ENCODE results near the gene IRX2. TPM values are rescaled to one million over a fixed set of nuclear protein-coding genes. Genes with fewer than 3 reads are reported as not detected.

The IRX2 gene
- total RNA-seq, 1 experiment from 2014 or later: 0.10 TPM

GRCh38 chr5:2725980-2726765 is 25.3 kb downstream of the IRX2 start:
- intact Hi-C loops (cut with micrococcal nuclease; ENCODE audit: unreplicated experiment): no loop called here
- peaks cover 12% of the 10 kb centered on the region for H3K27me3 ChIP-seq (ENCODE audit: control insufficient read depth, insufficient read depth, low read length)
- CTCF ChIA-PET: no interaction called here
- H3K36me3 ChIP-seq (ENCODE audit: control insufficient read depth, insufficient read depth, low read length): no peaks in the 10 kb centered on the region
- H3K4me1 ChIP-seq (ENCODE audit: control insufficient read depth, insufficient read depth, low read length): no peaks in the 10 kb centered on the region
- H3K4me3 ChIP-seq (ENCODE audit: low read depth in 2 of 2, low read length in 2 of 2): no peak overlapping the region
- no TSS peak for BruUV-seq (replicated peaks)
- POLR2A ChIA-PET: no interaction called here
- in situ Hi-C loops (cut with HindIII; ENCODE audit: low pct_unique_long_range_greater_than_20kb, low sequenced_read_pairs): no loop called here
- no peaks in the 10 kb centered on the region for H3K9me3 ChIP-seq (ENCODE audit: control insufficient read depth, insufficient read depth, low read depth, low read length)
- no peak for ATAC-seq
- DNase-seq (ENCODE audit: low read depth, low spot score): no peak
- TF ChIP-seq, protein P1, sequence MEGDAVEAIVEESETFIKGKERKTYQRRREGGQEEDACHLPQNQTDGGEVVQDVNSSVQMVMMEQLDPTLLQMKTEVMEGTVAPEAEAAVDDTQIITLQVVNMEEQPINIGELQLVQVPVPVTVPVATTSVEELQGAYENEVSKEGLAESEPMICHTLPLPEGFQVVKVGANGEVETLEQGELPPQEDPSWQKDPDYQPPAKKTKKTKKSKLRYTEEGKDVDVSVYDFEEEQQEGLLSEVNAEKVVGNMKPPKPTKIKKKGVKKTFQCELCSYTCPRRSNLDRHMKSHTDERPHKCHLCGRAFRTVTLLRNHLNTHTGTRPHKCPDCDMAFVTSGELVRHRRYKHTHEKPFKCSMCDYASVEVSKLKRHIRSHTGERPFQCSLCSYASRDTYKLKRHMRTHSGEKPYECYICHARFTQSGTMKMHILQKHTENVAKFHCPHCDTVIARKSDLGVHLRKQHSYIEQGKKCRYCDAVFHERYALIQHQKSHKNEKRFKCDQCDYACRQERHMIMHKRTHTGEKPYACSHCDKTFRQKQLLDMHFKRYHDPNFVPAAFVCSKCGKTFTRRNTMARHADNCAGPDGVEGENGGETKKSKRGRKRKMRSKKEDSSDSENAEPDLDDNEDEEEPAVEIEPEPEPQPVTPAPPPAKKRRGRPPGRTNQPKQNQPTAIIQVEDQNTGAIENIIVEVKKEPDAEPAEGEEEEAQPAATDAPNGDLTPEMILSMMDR (IDR thresholded peaks at IDR 0.05): no peak
- TF ChIP-seq, protein P2, sequence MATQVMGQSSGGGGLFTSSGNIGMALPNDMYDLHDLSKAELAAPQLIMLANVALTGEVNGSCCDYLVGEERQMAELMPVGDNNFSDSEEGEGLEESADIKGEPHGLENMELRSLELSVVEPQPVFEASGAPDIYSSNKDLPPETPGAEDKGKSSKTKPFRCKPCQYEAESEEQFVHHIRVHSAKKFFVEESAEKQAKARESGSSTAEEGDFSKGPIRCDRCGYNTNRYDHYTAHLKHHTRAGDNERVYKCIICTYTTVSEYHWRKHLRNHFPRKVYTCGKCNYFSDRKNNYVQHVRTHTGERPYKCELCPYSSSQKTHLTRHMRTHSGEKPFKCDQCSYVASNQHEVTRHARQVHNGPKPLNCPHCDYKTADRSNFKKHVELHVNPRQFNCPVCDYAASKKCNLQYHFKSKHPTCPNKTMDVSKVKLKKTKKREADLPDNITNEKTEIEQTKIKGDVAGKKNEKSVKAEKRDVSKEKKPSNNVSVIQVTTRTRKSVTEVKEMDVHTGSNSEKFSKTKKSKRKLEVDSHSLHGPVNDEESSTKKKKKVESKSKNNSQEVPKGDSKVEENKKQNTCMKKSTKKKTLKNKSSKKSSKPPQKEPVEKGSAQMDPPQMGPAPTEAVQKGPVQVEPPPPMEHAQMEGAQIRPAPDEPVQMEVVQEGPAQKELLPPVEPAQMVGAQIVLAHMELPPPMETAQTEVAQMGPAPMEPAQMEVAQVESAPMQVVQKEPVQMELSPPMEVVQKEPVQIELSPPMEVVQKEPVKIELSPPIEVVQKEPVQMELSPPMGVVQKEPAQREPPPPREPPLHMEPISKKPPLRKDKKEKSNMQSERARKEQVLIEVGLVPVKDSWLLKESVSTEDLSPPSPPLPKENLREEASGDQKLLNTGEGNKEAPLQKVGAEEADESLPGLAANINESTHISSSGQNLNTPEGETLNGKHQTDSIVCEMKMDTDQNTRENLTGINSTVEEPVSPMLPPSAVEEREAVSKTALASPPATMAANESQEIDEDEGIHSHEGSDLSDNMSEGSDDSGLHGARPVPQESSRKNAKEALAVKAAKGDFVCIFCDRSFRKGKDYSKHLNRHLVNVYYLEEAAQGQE (IDR thresholded peaks at IDR 0.05; ENCODE audit: insufficient read depth in 1 of 2, low read depth in 2 of 2, low read length in 1 of 2): no peak
- no peak for TF ChIP-seq POLR2AphosphoS5 (IDR thresholded peaks at IDR 0.05; ENCODE audit: low read depth, low read length)
- no peak overlapping the region for H3K27ac ChIP-seq (ENCODE audit: low read length)

- Histone ChIP-seq H3K27ac (ENCODE audit: low read length) (no peak overlapping the region), H3K36me3 (ENCODE audit: control insufficient read depth, insufficient read depth, low read length) (no peaks in the 10 kb centered on the region), H3K9me3 (ENCODE audit: control insufficient read depth, insufficient read depth, low read depth, low read length) (no peaks in the 10 kb centered on the region), H3K27me3 (ENCODE audit: control insufficient read depth, insufficient read depth, low read length) (peaks cover 12% of the 10 kb centered on the region), H3K4me1 (ENCODE audit: control insufficient read depth, insufficient read depth, low read length) (no peaks in the 10 kb centered on the region), H3K4me3 (ENCODE audit: low read depth in 2 of 2, low read length in 2 of 2) (no peak overlapping the region)
- in situ Hi-C loops (cut with HindIII; ENCODE audit: low pct_unique_long_range_greater_than_20kb, low sequenced_read_pairs): no loop called here
- DNase-seq (ENCODE audit: low read depth, low spot score) (no peak), ATAC-seq (no peak)
- ChIA-PET CTCF (no interaction called here), POLR2A (no interaction called here)
- no TSS peak for BruUV-seq (replicated peaks)
- intact Hi-C loops (cut with micrococcal nuclease; ENCODE audit: unreplicated experiment): no loop called here
- TF ChIP-seq POLR2AphosphoS5 (IDR thresholded peaks at IDR 0.05; ENCODE audit: low read depth, low read length) (no peak), TCF7L2 (IDR thresholded peaks at IDR 0.05; ENCODE audit: low read depth, low read length) (no peak), SIN3A (IDR thresholded peaks at IDR 0.05; ENCODE audit: borderline replicate concordance, insufficient read depth, low read depth, low read length) (no peak)
- TF ChIP-seq, protein P2 (IDR thresholded peaks at IDR 0.05; ENCODE audit: insufficient read depth in 1 of 2, low read depth in 2 of 2, low read length in 1 of 2): no peak
- TF ChIP-seq, protein P1 (IDR thresholded peaks at IDR 0.05): no peak
These were observed 26.6 kb downstream of the IRX2 start for GRCh38 chr5:2724831-2725230.
